MM.1S (cell line): Measurements from ENCODE around the gene ALDH3B2.

Experiments
- EZH2 ChIP-seq: fragments of 300-600 bp; sonication (generic); optimal IDR thresholded peaks from 2 replicates; pipeline ENCODE3; 2017; ENCODE audit warnings: low read depth, mild to moderate bottlenecking, antibody characterized with exemption, low read length, mixed read lengths
- TF ChIP-seq, protein P1 (sequence below): fragments of 300-600 bp; sonication (generic); IDR thresholded peaks from 2 replicates; pipeline ENCODE4 v1.5.1; 2016; ENCODE audit warnings: antibody characterized with exemption, low read length, mixed read lengths

DNA sequence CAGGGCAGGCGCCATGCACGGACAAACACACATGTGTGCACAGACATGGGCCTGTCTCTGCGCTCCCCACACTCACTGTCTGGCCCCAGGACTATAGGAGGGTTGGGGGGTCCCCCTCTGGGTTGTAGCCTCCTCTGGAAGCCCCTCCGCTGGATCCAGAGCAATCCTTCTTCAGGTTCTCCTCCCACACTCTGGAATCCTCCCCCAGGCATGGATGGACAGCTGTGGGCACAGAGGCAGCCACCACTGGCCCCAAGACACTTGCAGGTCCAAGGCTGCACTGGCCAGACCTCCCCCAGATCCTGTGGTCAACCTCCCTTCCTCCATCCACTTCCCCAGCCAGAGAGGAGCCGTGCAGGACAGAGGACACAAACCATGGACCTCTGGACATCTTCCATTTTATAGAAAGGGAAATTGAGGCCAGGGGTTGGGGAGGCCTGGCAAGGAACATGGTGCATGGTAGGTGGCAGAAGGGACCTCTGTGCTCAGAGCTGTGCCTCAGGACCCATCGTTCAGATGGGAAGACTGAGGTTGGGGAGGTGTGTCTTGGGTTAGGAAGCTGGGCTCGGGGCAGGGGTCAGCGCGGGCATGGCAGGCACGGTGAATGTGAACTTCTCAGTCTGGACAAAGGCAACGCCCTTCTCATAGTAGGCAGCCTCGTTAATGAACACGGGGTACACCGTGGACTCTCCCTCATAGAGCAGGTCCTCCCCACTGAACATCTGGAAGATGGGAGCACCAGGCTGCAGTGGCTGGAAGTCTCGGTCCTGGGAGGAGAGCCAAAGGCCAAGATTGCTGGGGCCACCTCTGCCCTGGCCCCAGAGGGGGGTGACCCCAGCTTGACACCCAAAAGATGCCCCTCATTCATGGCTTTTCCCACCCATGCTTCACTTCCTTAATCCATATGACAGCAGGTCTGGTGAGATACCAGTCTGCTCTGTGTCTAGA lies 32.0 kb downstream of the ALDH3B2 start:
- no peak for TF ChIP-seq EZH2
- TF ChIP-seq, protein P1, sequence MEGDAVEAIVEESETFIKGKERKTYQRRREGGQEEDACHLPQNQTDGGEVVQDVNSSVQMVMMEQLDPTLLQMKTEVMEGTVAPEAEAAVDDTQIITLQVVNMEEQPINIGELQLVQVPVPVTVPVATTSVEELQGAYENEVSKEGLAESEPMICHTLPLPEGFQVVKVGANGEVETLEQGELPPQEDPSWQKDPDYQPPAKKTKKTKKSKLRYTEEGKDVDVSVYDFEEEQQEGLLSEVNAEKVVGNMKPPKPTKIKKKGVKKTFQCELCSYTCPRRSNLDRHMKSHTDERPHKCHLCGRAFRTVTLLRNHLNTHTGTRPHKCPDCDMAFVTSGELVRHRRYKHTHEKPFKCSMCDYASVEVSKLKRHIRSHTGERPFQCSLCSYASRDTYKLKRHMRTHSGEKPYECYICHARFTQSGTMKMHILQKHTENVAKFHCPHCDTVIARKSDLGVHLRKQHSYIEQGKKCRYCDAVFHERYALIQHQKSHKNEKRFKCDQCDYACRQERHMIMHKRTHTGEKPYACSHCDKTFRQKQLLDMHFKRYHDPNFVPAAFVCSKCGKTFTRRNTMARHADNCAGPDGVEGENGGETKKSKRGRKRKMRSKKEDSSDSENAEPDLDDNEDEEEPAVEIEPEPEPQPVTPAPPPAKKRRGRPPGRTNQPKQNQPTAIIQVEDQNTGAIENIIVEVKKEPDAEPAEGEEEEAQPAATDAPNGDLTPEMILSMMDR, result no peak
